MCF 10A (cell line): ENCODE results near the gene ESM1. TPM values are rescaled to one million over a fixed set of nuclear protein-coding genes. Genes with fewer than 3 reads are reported as not detected.
A peak's percentile ranks its signal among the peaks of the same experiment; 100 is the strongest.

Experiments
- BruUV-seq: library from RNA; stranded (reverse); fragments of 400-500 nt; replicated peaks from 2 replicates; lab custom pipeline; 2021; lab: Mats Ljungman, UMichigan
- CTCF ChIA-PET: fragments of 300-600 bp; sonication (Branson Sonifier 250); formaldehyde crosslinking; extraction: SDS; loops from one replicate; lab custom pipeline; 2021; ENCODE audit warnings: antibody characterized with exemption, inconsistent platforms; lab: Yijun Ruan, JAX
- POLR2A ChIA-PET: fragments of 300-600, 350-650 bp; sonication (Branson Sonifier 250); formaldehyde crosslinking; extraction: SDS; loops from one replicate; lab custom pipeline; 2020; ENCODE audit warnings: antibody characterized with exemption, inconsistent platforms; lab: Yijun Ruan, JAX
- DNase-seq: peaks from one replicate; pipeline ENCODE4 v3.0.0-alpha.2; 2018; ENCODE audit not compliant: unreplicated experiment
- H3K27ac Mint-ChIP-seq: one replicate; pipeline ENCODE4 v1.8.0; 2022; ENCODE audit warnings: mild to moderate bottlenecking, low read depth, mixed read lengths; ENCODE audit not compliant: unreplicated experiment
- H3K27me3 Mint-ChIP-seq: one replicate; pipeline ENCODE4 v1.8.0; 2022; ENCODE audit warnings: mixed read lengths; ENCODE audit not compliant: insufficient read depth, unreplicated experiment
- H3K36me3 Mint-ChIP-seq: one replicate; pipeline ENCODE4 v1.8.0; 2022; ENCODE audit warnings: mild to moderate bottlenecking, moderate library complexity, mixed read lengths; ENCODE audit not compliant: insufficient read depth, unreplicated experiment
- H3K4me1 Mint-ChIP-seq: one replicate; pipeline ENCODE4 v1.8.0; 2022; ENCODE audit warnings: mixed read lengths; ENCODE audit not compliant: insufficient read depth, unreplicated experiment
- H3K4me3 Mint-ChIP-seq: one replicate; pipeline ENCODE4 v1.8.0; 2022; ENCODE audit warnings: mild to moderate bottlenecking, moderate library complexity, mixed read lengths; ENCODE audit not compliant: unreplicated experiment
- H3K9me3 Mint-ChIP-seq: one replicate; pipeline ENCODE4 v1.8.0; 2022; ENCODE audit warnings: mixed read lengths; ENCODE audit not compliant: unreplicated experiment
- intact Hi-C: fragments of 100-400 bp; cut with micrococcal nuclease; formaldehyde crosslinking; loops from 2 replicates; pipeline ENCODE4 v1.14.1; 2022
- total RNA-seq: library from RNA; stranded (reverse); gene quantifications from 2 replicates; pipeline ENCODE4 v1.2.3, GENCODE V29; 2022
- TF ChIP-seq, protein P1 (sequence below): fragments of 200-600 bp; IDR thresholded peaks from one replicate; pipeline ENCODE4 v1.8.0; 2022; ENCODE audit warnings: antibody characterized with exemption, mild to moderate bottlenecking; ENCODE audit not compliant: unreplicated experiment

Gene ESM1
- total RNA-seq, 1 experiment from 2014 or later = not detected

DNA sequence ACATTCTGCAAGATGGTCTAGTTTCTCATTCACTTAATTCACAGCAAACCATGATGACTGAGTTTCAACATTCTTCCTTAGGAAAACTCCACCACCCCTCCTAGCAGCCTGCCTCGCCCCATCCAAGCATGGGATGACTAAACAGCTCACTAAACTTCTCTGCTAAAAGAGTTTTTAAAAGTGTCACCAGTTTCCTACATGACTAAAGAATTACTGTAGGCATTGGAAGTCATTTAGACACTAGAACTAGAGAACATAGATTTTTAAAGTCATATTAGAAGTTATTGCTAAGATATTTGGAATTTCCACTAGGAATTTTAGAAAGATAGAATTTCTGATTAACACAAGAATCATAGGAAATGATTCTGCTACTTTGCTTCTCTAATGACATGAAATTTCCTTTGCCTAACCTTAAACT, 5.5 kb upstream of the ESM1 start:
- BruUV-seq = no TSS peak
- POLR2A ChIA-PET = interaction anchor here (1.0 kb wide), 1 partner anchor 40 kb away, joined by 3 read pairs; no protein-coding TSS in a partner anchor
- TF ChIP-seq, protein P1, sequence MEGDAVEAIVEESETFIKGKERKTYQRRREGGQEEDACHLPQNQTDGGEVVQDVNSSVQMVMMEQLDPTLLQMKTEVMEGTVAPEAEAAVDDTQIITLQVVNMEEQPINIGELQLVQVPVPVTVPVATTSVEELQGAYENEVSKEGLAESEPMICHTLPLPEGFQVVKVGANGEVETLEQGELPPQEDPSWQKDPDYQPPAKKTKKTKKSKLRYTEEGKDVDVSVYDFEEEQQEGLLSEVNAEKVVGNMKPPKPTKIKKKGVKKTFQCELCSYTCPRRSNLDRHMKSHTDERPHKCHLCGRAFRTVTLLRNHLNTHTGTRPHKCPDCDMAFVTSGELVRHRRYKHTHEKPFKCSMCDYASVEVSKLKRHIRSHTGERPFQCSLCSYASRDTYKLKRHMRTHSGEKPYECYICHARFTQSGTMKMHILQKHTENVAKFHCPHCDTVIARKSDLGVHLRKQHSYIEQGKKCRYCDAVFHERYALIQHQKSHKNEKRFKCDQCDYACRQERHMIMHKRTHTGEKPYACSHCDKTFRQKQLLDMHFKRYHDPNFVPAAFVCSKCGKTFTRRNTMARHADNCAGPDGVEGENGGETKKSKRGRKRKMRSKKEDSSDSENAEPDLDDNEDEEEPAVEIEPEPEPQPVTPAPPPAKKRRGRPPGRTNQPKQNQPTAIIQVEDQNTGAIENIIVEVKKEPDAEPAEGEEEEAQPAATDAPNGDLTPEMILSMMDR = no peak
- Mint-ChIP-seq H3K27me3 (no peaks in the 10 kb centered on the region), H3K27ac (no peak overlapping the region), H3K4me3 (no peak overlapping the region), H3K9me3 (no peaks in the 10 kb centered on the region), H3K4me1 (peaks cover 6% of the 10 kb centered on the region), H3K36me3 (no peaks in the 10 kb centered on the region)
- intact Hi-C loops = no loop called here
- CTCF ChIA-PET = interaction anchor here (0.5 kb wide), 1 partner anchor 738 kb away, joined by 3 read pairs; no protein-coding TSS in a partner anchor
- DNase-seq = peak; percentile 42

DNA sequence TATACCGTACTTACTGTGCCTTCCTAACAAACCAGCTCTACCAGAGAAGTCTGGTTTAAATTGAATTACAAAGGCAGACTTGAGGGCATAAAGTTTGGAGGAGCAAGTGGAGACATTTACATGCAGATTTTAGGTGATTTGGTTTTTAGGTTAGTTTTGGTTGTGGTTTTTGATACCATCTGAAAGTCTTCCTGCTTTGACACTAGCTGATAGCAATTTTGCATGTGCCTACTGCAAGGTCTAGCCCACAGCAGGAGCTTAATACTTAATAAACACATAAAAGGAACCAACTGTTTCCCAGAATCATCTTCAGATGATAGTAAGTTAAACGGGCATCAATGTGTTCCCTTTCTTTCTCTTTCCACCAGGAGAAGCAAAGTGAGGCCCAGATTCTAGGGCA, 3.4 kb upstream of the ESM1 start:
- Mint-ChIP-seq H3K27me3 (peaks cover 17% of the 10 kb centered on the region), H3K4me3 (no peak overlapping the region), H3K4me1 (peaks cover 17% of the 10 kb centered on the region), H3K27ac (no peak overlapping the region), H3K9me3 (no peaks in the 10 kb centered on the region), H3K36me3 (peaks cover 4% of the 10 kb centered on the region)
- TF ChIP-seq, protein P1 = no peak
- no TSS peak for BruUV-seq
- intact Hi-C loops = no loop called here
- DNase-seq = no peak
- ChIA-PET CTCF (interaction anchor here (0.8 to 1.1 kb wide), 3 partner anchors 9 to 158 kb away, joined by 3 to 4 read pairs (median 4); no protein-coding TSS in a partner anchor), POLR2A (interaction anchor here (1.2 kb wide), 1 partner anchor 18 kb away, joined by 3 read pairs; no protein-coding TSS in a partner anchor)

DNA sequence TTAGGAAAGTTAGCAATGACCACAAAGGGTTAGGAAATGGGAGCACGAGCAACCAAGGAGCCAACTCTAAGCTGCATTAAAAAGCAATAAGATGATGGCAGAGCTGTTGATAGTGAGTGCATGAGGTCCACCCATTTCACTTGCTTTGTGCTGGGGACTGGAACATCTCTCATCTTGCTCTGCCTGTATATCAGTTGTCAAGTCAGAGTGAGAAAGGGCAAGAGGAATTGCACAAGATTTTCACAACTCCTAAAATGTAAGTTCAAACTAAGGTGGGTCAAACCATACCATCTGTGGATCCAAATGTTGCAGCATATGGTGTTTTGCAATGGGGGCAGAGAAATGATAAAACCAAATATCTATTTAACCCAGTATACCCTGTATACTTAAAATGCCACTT, 2.8 kb upstream of the ESM1 start:
- Mint-ChIP-seq H3K9me3 (no peaks in the 10 kb centered on the region), H3K4me1 (peaks cover 17% of the 10 kb centered on the region), H3K27me3 (peaks cover 23% of the 10 kb centered on the region), H3K36me3 (peaks cover 4% of the 10 kb centered on the region), H3K4me3 (no peak overlapping the region), H3K27ac (no peak overlapping the region)
- no TSS peak for BruUV-seq
- DNase-seq = no peak
- ChIA-PET CTCF (interaction anchor here (0.9 to 1.1 kb wide), 2 partner anchors 10 to 158 kb away, joined by 4 read pairs; no protein-coding TSS in a partner anchor), POLR2A (interaction anchor here (1.2 kb wide), 1 partner anchor 17 kb away, joined by 3 read pairs; no protein-coding TSS in a partner anchor)
- TF ChIP-seq, protein P1 = no peak
- intact Hi-C loops = no loop called here

DNA sequence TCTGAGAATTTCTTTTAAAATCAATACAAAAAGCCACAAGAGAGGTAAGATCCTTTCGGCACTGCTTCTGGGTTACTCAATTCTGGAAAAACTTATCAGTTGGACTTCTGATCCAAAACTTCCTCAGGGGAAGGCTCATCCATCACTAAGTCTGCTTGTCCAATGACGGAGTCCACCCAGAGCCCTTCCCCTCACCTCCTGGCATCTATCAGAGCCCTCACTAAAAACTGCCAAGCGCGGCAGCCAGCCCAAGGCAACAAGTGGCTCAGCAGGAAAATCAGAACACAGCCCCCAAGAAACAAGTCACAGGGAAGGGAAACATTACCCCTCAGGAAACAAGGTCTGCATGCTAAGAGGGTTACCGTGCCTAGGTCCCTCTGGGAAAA, 869 bp upstream of the ESM1 start:
- Mint-ChIP-seq H3K27ac (no peak overlapping the region), H3K4me3 (no peak overlapping the region), H3K4me1 (peaks cover 17% of the 10 kb centered on the region), H3K9me3 (no peaks in the 10 kb centered on the region), H3K27me3 (peaks cover 42% of the 10 kb centered on the region), H3K36me3 (peaks cover 4% of the 10 kb centered on the region)
- no peak for DNase-seq
- ChIA-PET POLR2A (interaction anchor here (1.1 kb wide), 2 partner anchors 10 to 174 kb away, joined by 3 to 4 read pairs; partner anchors contain the start of gene GPX8), CTCF (interaction anchor here (0.6 to 1.0 kb wide), 2 partner anchors 43 to 468 kb away, joined by 3 read pairs; no protein-coding TSS in a partner anchor)
- TF ChIP-seq, protein P1 = no peak
- no TSS peak for BruUV-seq
- intact Hi-C loops = no loop called here
